GM23338 (cell line): Measurements from ENCODE around the gene EVI5. TPM values are rescaled to one million over a fixed set of nuclear protein-coding genes. Genes with fewer than 3 reads are reported as not detected.

Experiments used
- ATAC-seq: fragments of 200-7000 bp; cut with Tn5 transposase; 3 replicates; pipeline ENCODE4 v1.9.1; 2020
- DNase-seq: peaks from one replicate; pipeline ENCODE4 v3.0.0-alpha.2; 2015; ENCODE audit warnings: low spot score
- H2AFZ ChIP-seq: fragments of 200-600 bp; sonication (generic); 2 replicates; pipeline ENCODE4 v1.8.0; 2016; ENCODE audit warnings: antibody characterized with exemption, mild to moderate bottlenecking, moderate library complexity
- H3F3A ChIP-seq: fragments of 200-600 bp; sonication (generic); replicated peaks from 2 replicates; pipeline ENCODE4 v1.8.0; 2017; ENCODE audit warnings: antibody characterized with exemption, mixed run types, low read depth
- H3K27ac ChIP-seq: fragments of 200-600 bp; sonication (generic); 2 replicates; pipeline ENCODE4 v1.6.1; 2016; ENCODE audit warnings: low read depth
- H3K27me3 ChIP-seq: fragments of 200-600 bp; sonication (generic); 2 replicates; pipeline ENCODE4 v1.8.0; 2016; ENCODE audit warnings: mild to moderate bottlenecking, mixed run types, moderate library complexity; ENCODE audit not compliant: insufficient read depth
- H3K36me3 ChIP-seq: fragments of 200-600 bp; sonication (generic); 2 replicates; pipeline ENCODE4 v1.8.0; 2016; ENCODE audit warnings: mild to moderate bottlenecking; ENCODE audit not compliant: insufficient read depth
- H3K4me1 ChIP-seq: fragments of 200-600 bp; sonication (generic); 2 replicates; pipeline ENCODE4 v1.8.0; 2016; ENCODE audit warnings: mild to moderate bottlenecking, moderate library complexity; ENCODE audit not compliant: insufficient read depth
- H3K4me2 ChIP-seq: fragments of 200-600 bp; sonication (generic); 2 replicates; pipeline ENCODE4 v1.7.1; 2017; ENCODE audit warnings: mixed run types
- H3K4me3 ChIP-seq: fragments of 200-600 bp; sonication (generic); 2 replicates; pipeline ENCODE4 v1.6.1; 2016; ENCODE audit warnings: mixed run types
- H3K79me2 ChIP-seq: fragments of 200-600 bp; sonication (generic); replicated peaks from 2 replicates; pipeline ENCODE4 v1.8.0; 2017; ENCODE audit warnings: mild to moderate bottlenecking; ENCODE audit not compliant: insufficient read depth
- H3K9me2 ChIP-seq: fragments of 200-600 bp; sonication (generic); 2 replicates; pipeline ENCODE4 v1.8.0; 2017; ENCODE audit not compliant: insufficient read depth
- H4K20me1 ChIP-seq: fragments of 200-600 bp; sonication (generic); replicated peaks from 2 replicates; pipeline ENCODE4 v1.8.0; 2017; ENCODE audit warnings: mild to moderate bottlenecking; ENCODE audit not compliant: insufficient read depth
- H3K27ac Mint-ChIP-seq: 2 replicates; pipeline ENCODE4 v1.8.0; 2020; ENCODE audit warnings: inconsistent platforms, mild to moderate bottlenecking, moderate library complexity, mixed read lengths
- H3K27me3 Mint-ChIP-seq: 3 replicates; pipeline ENCODE4 v1.8.0; 2022; ENCODE audit warnings: low read depth, mild to moderate bottlenecking, moderate library complexity, mixed read lengths, inconsistent platforms; ENCODE audit not compliant: insufficient read depth, poor library complexity
- H3K36me3 Mint-ChIP-seq: 3 replicates; pipeline ENCODE4 v1.8.0; 2021; ENCODE audit warnings: low read depth, mild to moderate bottlenecking, inconsistent platforms, moderate library complexity, mixed read lengths
- H3K4me1 Mint-ChIP-seq: 3 replicates; pipeline ENCODE4 v1.8.0; 2020; ENCODE audit warnings: mild to moderate bottlenecking, inconsistent platforms, mixed read lengths
- H3K4me3 Mint-ChIP-seq: 3 replicates; pipeline ENCODE4 v1.8.0; 2021; ENCODE audit warnings: moderate library complexity, mild to moderate bottlenecking, inconsistent platforms, mixed read lengths
- H3K9me3 Mint-ChIP-seq: 3 replicates; pipeline ENCODE4 v1.8.0; 2020; ENCODE audit warnings: moderate library complexity, mild to moderate bottlenecking, inconsistent platforms, mixed read lengths
- polyA plus RNA-seq: library from polyadenylated mRNA; unstranded; fragments of >200 nt; fragmentation: Nextera tagmentation; extraction: Ambion mirVana; gene quantifications from 2 replicates; pipeline ENCODE4 v1.2.1, GENCODE V29; 2016
- total RNA-seq: library from RNA; depleted of rRNA; stranded (reverse); fragments of >200 nt; shearing (Covaris generic); gene quantifications from 2 replicates; pipeline ENCODE4 v1.2.3, GENCODE V29; 2014
- TF ChIP-seq, protein P1 (sequence below): fragments of 250-450 bp; sonication (Bioruptor Pico); IDR thresholded peaks from 2 replicates; pipeline ENCODE4 v1.5.0; 2020; ENCODE audit warnings: mild to moderate bottlenecking, moderate library complexity
- TF ChIP-seq, protein P2 (sequence below): IDR thresholded peaks from 2 replicates; pipeline ENCODE4 v1.6.1; 2016; ENCODE audit warnings: antibody characterized with exemption

The EVI5 gene
- total and polyA plus RNA-seq, 2 experiments from 2014 or later = 15.6 to 24.8 TPM

GRCh38 chr1:92583821-92584760 lies 200.8 kb downstream of the EVI5 start:
- H3K27ac ChIP-seq = no peak overlapping the region

More at GRCh38 chr1:92583821-92584760, 200.8 kb downstream of the EVI5 start:
- Mint-ChIP-seq H3K27ac (no peak overlapping the region), H3K9me3 (peaks cover 9% of the 10 kb centered on the region), H3K4me3 (no peak overlapping the region), H3K36me3 (peaks cover 10% of the 10 kb centered on the region), H3K4me1 (no peaks in the 10 kb centered on the region), H3K27me3 (no peaks in the 10 kb centered on the region)
- Histone ChIP-seq H3K79me2 (no peaks in the 10 kb centered on the region), H3K36me3 (peaks cover 6% of the 10 kb centered on the region; the same call in 1 of the 2 replicates), H3K4me1 (no peaks in the 10 kb centered on the region), H2AFZ (no peak overlapping the region), H3K27me3 (no peaks in the 10 kb centered on the region), H3F3A (no peaks in the 10 kb centered on the region), H4K20me1 (no peaks in the 10 kb centered on the region; the same call in 1 of the 2 replicates), H3K4me3 (no peak overlapping the region), H3K4me2 (no peak overlapping the region), H3K9me2 (no peaks in the 10 kb centered on the region)
- TF ChIP-seq, protein P1, sequence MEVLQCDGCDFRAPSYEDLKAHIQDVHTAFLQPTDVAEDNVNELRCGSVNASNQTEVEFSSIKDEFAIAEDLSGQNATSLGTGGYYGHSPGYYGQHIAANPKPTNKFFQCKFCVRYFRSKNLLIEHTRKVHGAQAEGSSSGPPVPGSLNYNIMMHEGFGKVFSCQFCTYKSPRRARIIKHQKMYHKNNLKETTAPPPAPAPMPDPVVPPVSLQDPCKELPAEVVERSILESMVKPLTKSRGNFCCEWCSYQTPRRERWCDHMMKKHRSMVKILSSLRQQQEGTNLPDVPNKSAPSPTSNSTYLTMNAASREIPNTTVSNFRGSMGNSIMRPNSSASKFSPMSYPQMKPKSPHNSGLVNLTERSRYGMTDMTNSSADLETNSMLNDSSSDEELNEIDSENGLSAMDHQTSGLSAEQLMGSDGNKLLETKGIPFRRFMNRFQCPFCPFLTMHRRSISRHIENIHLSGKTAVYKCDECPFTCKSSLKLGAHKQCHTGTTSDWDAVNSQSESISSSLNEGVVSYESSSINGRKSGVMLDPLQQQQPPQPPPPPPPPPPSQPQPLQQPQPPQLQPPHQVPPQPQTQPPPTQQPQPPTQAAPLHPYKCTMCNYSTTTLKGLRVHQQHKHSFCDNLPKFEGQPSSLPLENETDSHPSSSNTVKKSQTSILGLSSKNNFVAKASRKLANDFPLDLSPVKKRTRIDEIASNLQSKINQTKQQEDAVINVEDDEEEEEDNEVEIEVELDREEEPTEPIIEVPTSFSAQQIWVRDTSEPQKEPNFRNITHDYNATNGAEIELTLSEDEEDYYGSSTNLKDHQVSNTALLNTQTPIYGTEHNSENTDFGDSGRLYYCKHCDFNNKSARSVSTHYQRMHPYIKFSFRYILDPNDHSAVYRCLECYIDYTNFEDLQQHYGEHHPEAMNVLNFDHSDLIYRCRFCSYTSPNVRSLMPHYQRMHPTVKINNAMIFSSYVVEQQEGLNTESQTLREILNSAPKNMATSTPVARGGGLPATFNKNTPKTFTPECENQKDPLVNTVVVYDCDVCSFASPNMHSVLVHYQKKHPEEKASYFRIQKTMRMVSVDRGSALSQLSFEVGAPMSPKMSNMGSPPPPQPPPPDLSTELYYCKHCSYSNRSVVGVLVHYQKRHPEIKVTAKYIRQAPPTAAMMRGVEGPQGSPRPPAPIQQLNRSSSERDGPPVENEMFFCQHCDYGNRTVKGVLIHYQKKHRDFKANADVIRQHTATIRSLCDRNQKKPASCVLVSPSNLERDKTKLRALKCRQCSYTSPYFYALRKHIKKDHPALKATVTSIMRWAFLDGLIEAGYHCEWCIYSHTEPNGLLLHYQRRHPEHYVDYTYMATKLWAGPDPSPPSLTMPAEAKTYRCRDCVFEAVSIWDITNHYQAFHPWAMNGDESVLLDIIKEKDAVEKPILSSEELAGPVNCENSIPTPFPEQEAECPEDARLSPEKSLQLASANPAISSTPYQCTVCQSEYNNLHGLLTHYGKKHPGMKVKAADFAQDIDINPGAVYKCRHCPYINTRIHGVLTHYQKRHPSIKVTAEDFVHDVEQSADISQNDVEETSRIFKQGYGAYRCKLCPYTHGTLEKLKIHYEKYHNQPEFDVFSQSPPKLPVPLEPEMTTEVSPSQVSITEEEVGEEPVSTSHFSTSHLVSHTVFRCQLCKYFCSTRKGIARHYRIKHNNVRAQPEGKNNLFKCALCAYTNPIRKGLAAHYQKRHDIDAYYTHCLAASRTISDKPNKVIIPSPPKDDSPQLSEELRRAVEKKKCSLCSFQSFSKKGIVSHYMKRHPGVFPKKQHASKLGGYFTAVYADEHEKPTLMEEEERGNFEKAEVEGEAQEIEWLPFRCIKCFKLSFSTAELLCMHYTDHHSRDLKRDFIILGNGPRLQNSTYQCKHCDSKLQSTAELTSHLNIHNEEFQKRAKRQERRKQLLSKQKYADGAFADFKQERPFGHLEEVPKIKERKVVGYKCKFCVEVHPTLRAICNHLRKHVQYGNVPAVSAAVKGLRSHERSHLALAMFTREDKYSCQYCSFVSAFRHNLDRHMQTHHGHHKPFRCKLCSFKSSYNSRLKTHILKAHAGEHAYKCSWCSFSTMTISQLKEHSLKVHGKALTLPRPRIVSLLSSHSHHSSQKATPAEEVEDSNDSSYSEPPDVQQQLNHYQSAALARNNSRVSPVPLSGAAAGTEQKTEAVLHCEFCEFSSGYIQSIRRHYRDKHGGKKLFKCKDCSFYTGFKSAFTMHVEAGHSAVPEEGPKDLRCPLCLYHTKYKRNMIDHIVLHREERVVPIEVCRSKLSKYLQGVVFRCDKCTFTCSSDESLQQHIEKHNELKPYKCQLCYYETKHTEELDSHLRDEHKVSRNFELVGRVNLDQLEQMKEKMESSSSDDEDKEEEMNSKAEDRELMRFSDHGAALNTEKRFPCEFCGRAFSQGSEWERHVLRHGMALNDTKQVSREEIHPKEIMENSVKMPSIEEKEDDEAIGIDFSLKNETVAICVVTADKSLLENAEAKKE = no peak
- TF ChIP-seq, protein P2, sequence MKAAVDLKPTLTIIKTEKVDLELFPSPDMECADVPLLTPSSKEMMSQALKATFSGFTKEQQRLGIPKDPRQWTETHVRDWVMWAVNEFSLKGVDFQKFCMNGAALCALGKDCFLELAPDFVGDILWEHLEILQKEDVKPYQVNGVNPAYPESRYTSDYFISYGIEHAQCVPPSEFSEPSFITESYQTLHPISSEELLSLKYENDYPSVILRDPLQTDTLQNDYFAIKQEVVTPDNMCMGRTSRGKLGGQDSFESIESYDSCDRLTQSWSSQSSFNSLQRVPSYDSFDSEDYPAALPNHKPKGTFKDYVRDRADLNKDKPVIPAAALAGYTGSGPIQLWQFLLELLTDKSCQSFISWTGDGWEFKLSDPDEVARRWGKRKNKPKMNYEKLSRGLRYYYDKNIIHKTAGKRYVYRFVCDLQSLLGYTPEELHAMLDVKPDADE = no peak
- DNase-seq (no peak), ATAC-seq (no peak)
